WTC11 (cell line): ENCODE data around the gene TBL1X. TPM values are rescaled to one million over a fixed set of nuclear protein-coding genes. Genes with fewer than 3 reads are reported as not detected.

ENCODE experiments used
- ATAC-seq: fragments of 200-7000 bp; cut with Tn5 transposase; 2 replicates; pipeline ENCODE4 v1.10.0; 2021; ENCODE audit warnings: mild to moderate bottlenecking, moderate library complexity
- CTCF ChIA-PET: fragments of 300-600 bp; sonication (Branson Sonifier 250); formaldehyde crosslinking; loops from one replicate; lab custom pipeline; 2021; ENCODE audit warnings: antibody characterized with exemption; lab: Charles Lee
- POLR2A ChIA-PET: fragments of 350-600 bp; sonication (Branson Sonifier 250); formaldehyde crosslinking; loops from one replicate; lab custom pipeline; 2021; ENCODE audit warnings: antibody characterized with exemption; lab: Charles Lee
- DNase-seq: peaks from one replicate; pipeline ENCODE4 v3.0.0; 2021; ENCODE audit warnings: low spot score
- H3K27ac Mint-ChIP-seq: 2 replicates; pipeline ENCODE4 v1.8.0; 2021; ENCODE audit warnings: mixed read lengths
- H3K27me3 Mint-ChIP-seq: 2 replicates; pipeline ENCODE4 v1.8.0; 2021; ENCODE audit warnings: low read depth, mild to moderate bottlenecking, moderate library complexity, mixed read lengths
- H3K36me3 Mint-ChIP-seq: 2 replicates; pipeline ENCODE4 v1.8.0; 2021; ENCODE audit warnings: mixed read lengths
- H3K4me1 Mint-ChIP-seq: 2 replicates; pipeline ENCODE4 v1.8.0; 2022; ENCODE audit warnings: mixed read lengths
- H3K4me3 Mint-ChIP-seq: 2 replicates; pipeline ENCODE4 v1.8.0; 2021; ENCODE audit warnings: mild to moderate bottlenecking, moderate library complexity, mixed read lengths
- H3K9me3 Mint-ChIP-seq: 2 replicates; pipeline ENCODE4 v1.8.0; 2021; ENCODE audit warnings: mixed read lengths
- CBFB ChIP-seq: sonication (generic); formaldehyde crosslinking; IDR thresholded peaks from 2 replicates; pipeline ENCODE4 v1.8.1; 2022; ENCODE audit warnings: mild to moderate bottlenecking, low read depth, missing genetic modification reagents
- CDX4 ChIP-seq: fragments of 250-450 bp; sonication (Bioruptor Pico); IDR thresholded peaks from 2 replicates; pipeline ENCODE4 v1.9.0; 2021; ENCODE audit warnings: moderate library complexity, mild to moderate bottlenecking, inconsistent platforms, borderline replicate concordance
- CREM ChIP-seq: sonication (generic); formaldehyde crosslinking; IDR thresholded peaks from 2 replicates; pipeline ENCODE4 v1.8.1; 2022; ENCODE audit warnings: mild to moderate bottlenecking, missing genetic modification reagents, moderate library complexity
- E2F5 ChIP-seq: sonication (generic); formaldehyde crosslinking; IDR thresholded peaks from 2 replicates; pipeline ENCODE4 v1.8.1; 2022; ENCODE audit warnings: mild to moderate bottlenecking, moderate library complexity, missing genetic modification reagents
- ELF4 ChIP-seq: sonication (generic); formaldehyde crosslinking; IDR thresholded peaks from 2 replicates; pipeline ENCODE4 v1.8.1; 2022; ENCODE audit warnings: low read depth, mild to moderate bottlenecking, moderate library complexity, missing genetic modification reagents
- FOXJ3 ChIP-seq: sonication (generic); formaldehyde crosslinking; IDR thresholded peaks from 2 replicates; pipeline ENCODE4 v1.9.0; 2021; ENCODE audit warnings: missing genetic modification reagents, mild to moderate bottlenecking, borderline replicate concordance
- FOXK1 ChIP-seq: sonication (generic); formaldehyde crosslinking; IDR thresholded peaks from 2 replicates; pipeline ENCODE4 v1.8.0; 2022; ENCODE audit warnings: mild to moderate bottlenecking, moderate library complexity, missing genetic modification reagents
- GRHL2 ChIP-seq: fragments of 250-450 bp; sonication (Bioruptor Pico); IDR thresholded peaks from 2 replicates; pipeline ENCODE4 v1.8.0; 2022; ENCODE audit warnings: mild to moderate bottlenecking, moderate library complexity; ENCODE audit not compliant: insufficient replicate concordance, severe bottlenecking
- GTF2I ChIP-seq: fragments of 250-450 bp; sonication (Bioruptor Pico); conservative IDR thresholded peaks from 2 replicates; pipeline ENCODE4 v1.4.0; 2021; ENCODE audit warnings: mild to moderate bottlenecking
- JAZF1 ChIP-seq: fragments of 250-450 bp; sonication (Bioruptor Pico); IDR thresholded peaks from 2 replicates; pipeline ENCODE4 v1.9.0; 2021; ENCODE audit warnings: moderate library complexity, mild to moderate bottlenecking, inconsistent platforms
- MAX ChIP-seq: sonication (generic); formaldehyde crosslinking; IDR thresholded peaks from 2 replicates; pipeline ENCODE4 v1.8.0; 2022; ENCODE audit warnings: mild to moderate bottlenecking, missing genetic modification reagents
- NFE2L1 ChIP-seq: sonication (generic); formaldehyde crosslinking; IDR thresholded peaks from 2 replicates; pipeline ENCODE4 v1.8.1; 2023; ENCODE audit warnings: missing genetic modification reagents
- SMAD3 ChIP-seq: sonication (generic); formaldehyde crosslinking; IDR thresholded peaks from 2 replicates; pipeline ENCODE4 v1.8.0; 2022; ENCODE audit warnings: missing genetic modification reagents, mild to moderate bottlenecking, borderline replicate concordance
- SMAD4 ChIP-seq: sonication (generic); formaldehyde crosslinking; IDR thresholded peaks from 2 replicates; pipeline ENCODE4 v1.8.0; 2022; ENCODE audit warnings: mild to moderate bottlenecking, missing genetic modification reagents
- SOX15 ChIP-seq: fragments of 250-450 bp; sonication (Bioruptor Pico); IDR thresholded peaks from 2 replicates; pipeline ENCODE4 v1.9.0; 2021; ENCODE audit warnings: mild to moderate bottlenecking
- TEAD1 ChIP-seq: sonication (generic); formaldehyde crosslinking; IDR thresholded peaks from 2 replicates; pipeline ENCODE4 v1.8.0; 2022; ENCODE audit warnings: mild to moderate bottlenecking, missing genetic modification reagents
- TEAD4 ChIP-seq: sonication (generic); formaldehyde crosslinking; IDR thresholded peaks from 2 replicates; pipeline ENCODE4 v1.8.0; 2022; ENCODE audit warnings: mild to moderate bottlenecking, missing genetic modification reagents
- ZNF121 ChIP-seq: sonication (generic); formaldehyde crosslinking; IDR thresholded peaks from 2 replicates; pipeline ENCODE4 v1.8.0; 2023; ENCODE audit warnings: missing genetic modification reagents
- ZNF219 ChIP-seq: sonication (generic); formaldehyde crosslinking; IDR thresholded peaks from 2 replicates; pipeline ENCODE4 v1.8.0; 2023; ENCODE audit warnings: missing genetic modification reagents, mild to moderate bottlenecking, borderline replicate concordance
- ZNF396 ChIP-seq: fragments of 250-450 bp; sonication (Bioruptor Pico); IDR thresholded peaks from 2 replicates; pipeline ENCODE4 v1.8.0; 2021; ENCODE audit warnings: mild to moderate bottlenecking, moderate library complexity, borderline replicate concordance
- ZNF512 ChIP-seq: sonication (generic); formaldehyde crosslinking; IDR thresholded peaks from 2 replicates; pipeline ENCODE4 v1.8.1; 2022; ENCODE audit warnings: missing genetic modification reagents, borderline replicate concordance
- total RNA-seq: library from RNA; stranded (reverse); gene quantifications from 3 replicates; pipeline ENCODE4 v1.2.3, GENCODE V29; 2021
- TF ChIP-seq, protein P1 (sequence below): sonication (generic); formaldehyde crosslinking; conservative IDR thresholded peaks from 2 replicates; pipeline ENCODE4 v1.8.1; 2022; ENCODE audit warnings: mild to moderate bottlenecking, missing genetic modification reagents
- TF ChIP-seq, protein P2 (sequence below): sonication (generic); formaldehyde crosslinking; IDR thresholded peaks from 2 replicates; pipeline ENCODE4 v1.8.1; 2023; ENCODE audit warnings: mild to moderate bottlenecking, missing genetic modification reagents
- TF ChIP-seq, protein P3 (sequence below): fragments of 250-450 bp; sonication (Bioruptor Pico); IDR thresholded peaks from 2 replicates; pipeline ENCODE4 v2.1.2; 2022; ENCODE audit warnings: mild to moderate bottlenecking, moderate library complexity
- TF ChIP-seq, protein P4 (sequence below): sonication (generic); formaldehyde crosslinking; IDR thresholded peaks from 2 replicates; pipeline ENCODE4 v1.8.0; 2022; ENCODE audit warnings: mild to moderate bottlenecking, missing genetic modification reagents

Gene TBL1X
- total RNA-seq, 1 experiment from 2014 or later: 27.7 TPM

DNA sequence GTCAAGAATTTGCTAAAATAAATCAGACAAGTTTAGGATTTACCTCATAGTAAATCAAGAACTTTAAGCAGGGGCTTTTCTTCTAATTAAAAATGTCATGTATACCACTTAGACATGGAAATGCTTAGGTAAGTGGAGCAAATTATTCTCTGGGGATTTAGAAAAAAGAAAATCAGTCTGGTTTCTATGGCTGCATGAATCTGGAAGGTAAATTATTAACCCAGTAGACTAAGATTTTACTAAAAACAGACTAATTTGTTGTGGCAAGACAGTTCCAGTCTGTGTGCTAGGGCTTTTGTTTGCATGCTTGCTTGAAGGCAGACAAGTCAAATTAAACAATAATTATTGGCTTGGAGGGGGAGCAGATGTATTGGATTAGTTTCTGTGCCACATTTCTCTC, 140.6 kb downstream of the TBL1X start:
- no peak overlapping the region for H3K27ac Mint-ChIP-seq
- no peak for DNase-seq
- ATAC-seq: no peak
- ChIA-PET POLR2A (no interaction called here), CTCF (no interaction called here)
- H3K36me3 Mint-ChIP-seq: no peaks in the 10 kb centered on the region
- H3K9me3 Mint-ChIP-seq: no peaks in the 10 kb centered on the region
- TF ChIP-seq, protein P1, sequence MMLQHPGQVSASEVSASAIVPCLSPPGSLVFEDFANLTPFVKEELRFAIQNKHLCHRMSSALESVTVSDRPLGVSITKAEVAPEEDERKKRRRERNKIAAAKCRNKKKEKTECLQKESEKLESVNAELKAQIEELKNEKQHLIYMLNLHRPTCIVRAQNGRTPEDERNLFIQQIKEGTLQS (CRISPR knock-in tag): no peak
- TF ChIP-seq FOXK1 (no peak), FOXJ3 (CRISPR knock-in tag) (no peak), GTF2I (CRISPR knock-in tag) (no peak), SOX15 (CRISPR knock-in tag) (no peak), SMAD4 (no peak), ZNF512 (no peak), CDX4 (CRISPR knock-in tag) (no peak), ZNF219 (CRISPR knock-in tag) (no peak), GRHL2 (CRISPR knock-in tag) (no peak), MAX (no peak), TEAD1 (CRISPR knock-in tag) (no peak)
- H3K27me3 Mint-ChIP-seq: no peaks in the 10 kb centered on the region
- no peak overlapping the region for H3K4me3 Mint-ChIP-seq
- peaks cover 12% of the 10 kb centered on the region for H3K4me1 Mint-ChIP-seq

DNA sequence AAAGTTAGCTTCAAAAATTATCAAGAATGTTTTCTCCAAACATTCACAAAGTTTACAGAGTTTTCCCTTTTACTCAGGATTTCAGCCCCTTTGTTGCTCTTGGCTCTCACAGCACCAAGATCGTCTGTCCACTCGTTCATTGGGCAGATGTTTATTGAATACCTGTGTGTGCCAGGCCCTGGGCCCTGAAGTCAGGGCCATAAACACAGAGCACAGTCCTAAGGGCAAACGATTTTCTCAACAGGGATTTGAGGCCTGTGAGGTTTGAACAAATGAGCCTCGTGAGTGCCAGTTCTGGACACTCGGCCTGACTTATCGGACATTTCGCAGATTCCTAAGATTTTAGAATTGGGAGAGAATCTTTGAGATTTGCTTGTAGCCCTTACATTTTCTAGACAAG, 142.1 kb downstream of the TBL1X start:
- no peak for ATAC-seq
- CTCF ChIA-PET: no interaction called here
- DNase-seq: no peak
- Mint-ChIP-seq H3K36me3 (no peaks in the 10 kb centered on the region), H3K27ac (no peak overlapping the region), H3K4me1 (peaks cover 26% of the 10 kb centered on the region), H3K9me3 (no peaks in the 10 kb centered on the region), H3K27me3 (no peaks in the 10 kb centered on the region), H3K4me3 (no peak overlapping the region)
- TF ChIP-seq FOXK1: no peak
- no peak for TF ChIP-seq ZNF121
- no peak for TF ChIP-seq CREM (CRISPR knock-in tag)
- no peak for TF ChIP-seq JAZF1 (CRISPR knock-in tag)
- TF ChIP-seq E2F5 (CRISPR knock-in tag): no peak
- POLR2A ChIA-PET: no interaction called here

- no peak overlapping the region for H3K27ac Mint-ChIP-seq
- no peak for ATAC-seq
- POLR2A ChIA-PET: interaction anchor here (0.6 kb wide), 1 partner anchor 1472 kb away, joined by 4 read pairs; no protein-coding TSS in a partner anchor
- no peaks in the 10 kb centered on the region for H3K27me3 Mint-ChIP-seq
- H3K4me1 Mint-ChIP-seq: peaks cover 27% of the 10 kb centered on the region
- no peak for DNase-seq
- no peak overlapping the region for H3K4me3 Mint-ChIP-seq
- H3K9me3 Mint-ChIP-seq: no peaks in the 10 kb centered on the region
- CTCF ChIA-PET: no interaction called here
- no peaks in the 10 kb centered on the region for H3K36me3 Mint-ChIP-seq
- TF ChIP-seq ELF4 (no peak), NFE2L1 (CRISPR knock-in tag) (no peak), ZNF121 (no peak), GRHL2 (CRISPR knock-in tag) (no peak), ZNF396 (CRISPR knock-in tag) (no peak), SOX15 (CRISPR knock-in tag) (no peak), CBFB (no peak), SMAD3 (CRISPR knock-in tag) (no peak), CREM (CRISPR knock-in tag) (no peak), E2F5 (CRISPR knock-in tag) (no peak), FOXK1 (no peak), FOXJ3 (CRISPR knock-in tag) (no peak), TEAD4 (CRISPR knock-in tag) (no peak)
- TF ChIP-seq, protein P2, sequence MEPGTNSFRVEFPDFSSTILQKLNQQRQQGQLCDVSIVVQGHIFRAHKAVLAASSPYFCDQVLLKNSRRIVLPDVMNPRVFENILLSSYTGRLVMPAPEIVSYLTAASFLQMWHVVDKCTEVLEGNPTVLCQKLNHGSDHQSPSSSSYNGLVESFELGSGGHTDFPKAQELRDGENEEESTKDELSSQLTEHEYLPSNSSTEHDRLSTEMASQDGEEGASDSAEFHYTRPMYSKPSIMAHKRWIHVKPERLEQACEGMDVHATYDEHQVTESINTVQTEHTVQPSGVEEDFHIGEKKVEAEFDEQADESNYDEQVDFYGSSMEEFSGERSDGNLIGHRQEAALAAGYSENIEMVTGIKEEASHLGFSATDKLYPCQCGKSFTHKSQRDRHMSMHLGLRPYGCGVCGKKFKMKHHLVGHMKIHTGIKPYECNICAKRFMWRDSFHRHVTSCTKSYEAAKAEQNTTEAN (CRISPR knock-in tag): no peak
- TF ChIP-seq, protein P3, sequence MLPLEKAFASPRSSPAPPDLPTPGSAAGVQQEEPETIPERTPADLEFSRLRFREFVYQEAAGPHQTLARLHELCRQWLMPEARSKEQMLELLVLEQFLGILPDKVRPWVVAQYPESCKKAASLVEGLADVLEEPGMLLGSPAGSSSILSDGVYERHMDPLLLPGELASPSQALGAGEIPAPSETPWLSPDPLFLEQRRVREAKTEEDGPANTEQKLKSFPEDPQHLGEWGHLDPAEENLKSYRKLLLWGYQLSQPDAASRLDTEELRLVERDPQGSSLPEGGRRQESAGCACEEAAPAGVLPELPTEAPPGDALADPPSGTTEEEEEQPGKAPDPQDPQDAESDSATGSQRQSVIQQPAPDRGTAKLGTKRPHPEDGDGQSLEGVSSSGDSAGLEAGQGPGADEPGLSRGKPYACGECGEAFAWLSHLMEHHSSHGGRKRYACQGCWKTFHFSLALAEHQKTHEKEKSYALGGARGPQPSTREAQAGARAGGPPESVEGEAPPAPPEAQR: no peak
- TF ChIP-seq, protein P4, sequence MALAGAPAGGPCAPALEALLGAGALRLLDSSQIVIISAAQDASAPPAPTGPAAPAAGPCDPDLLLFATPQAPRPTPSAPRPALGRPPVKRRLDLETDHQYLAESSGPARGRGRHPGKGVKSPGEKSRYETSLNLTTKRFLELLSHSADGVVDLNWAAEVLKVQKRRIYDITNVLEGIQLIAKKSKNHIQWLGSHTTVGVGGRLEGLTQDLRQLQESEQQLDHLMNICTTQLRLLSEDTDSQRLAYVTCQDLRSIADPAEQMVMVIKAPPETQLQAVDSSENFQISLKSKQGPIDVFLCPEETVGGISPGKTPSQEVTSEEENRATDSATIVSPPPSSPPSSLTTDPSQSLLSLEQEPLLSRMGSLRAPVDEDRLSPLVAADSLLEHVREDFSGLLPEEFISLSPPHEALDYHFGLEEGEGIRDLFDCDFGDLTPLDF (CRISPR knock-in tag): no peak
Measured at GRCh38 chrX:9609499-9609898, 144.6 kb downstream of the TBL1X start.
